T-helper 22 cell (primary cell): Measurements from ENCODE around the gene MED16.
"Not testable (repeated sequence)": the region's sequence is repeated elsewhere in the genome, so short reads cannot be mapped to it uniquely, and the experiment has no call there.

Experiments
- DNase-seq: peaks from one replicate; pipeline ENCODE4 v3.0.0-alpha.2; 2020; ENCODE audit warnings: low read depth

Gene MED16

DNA sequence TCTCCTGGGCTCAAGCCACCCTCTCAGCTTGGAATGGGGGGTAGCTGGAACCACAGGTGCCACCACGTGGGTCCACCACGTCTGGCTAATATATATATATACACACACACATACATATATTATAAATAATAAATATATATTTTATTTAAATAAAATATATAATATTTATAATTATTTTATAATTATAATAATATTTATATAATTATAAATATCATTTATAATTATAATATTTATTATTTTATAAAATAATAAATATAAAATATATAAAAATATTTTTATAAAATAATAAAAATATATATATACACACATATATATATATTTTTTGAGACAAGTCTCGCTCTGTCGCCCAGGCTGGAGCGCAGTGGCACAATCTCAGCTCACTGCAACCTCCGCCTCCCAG lies 38.4 kb downstream of the MED16 start:
- no peak for DNase-seq

DNA sequence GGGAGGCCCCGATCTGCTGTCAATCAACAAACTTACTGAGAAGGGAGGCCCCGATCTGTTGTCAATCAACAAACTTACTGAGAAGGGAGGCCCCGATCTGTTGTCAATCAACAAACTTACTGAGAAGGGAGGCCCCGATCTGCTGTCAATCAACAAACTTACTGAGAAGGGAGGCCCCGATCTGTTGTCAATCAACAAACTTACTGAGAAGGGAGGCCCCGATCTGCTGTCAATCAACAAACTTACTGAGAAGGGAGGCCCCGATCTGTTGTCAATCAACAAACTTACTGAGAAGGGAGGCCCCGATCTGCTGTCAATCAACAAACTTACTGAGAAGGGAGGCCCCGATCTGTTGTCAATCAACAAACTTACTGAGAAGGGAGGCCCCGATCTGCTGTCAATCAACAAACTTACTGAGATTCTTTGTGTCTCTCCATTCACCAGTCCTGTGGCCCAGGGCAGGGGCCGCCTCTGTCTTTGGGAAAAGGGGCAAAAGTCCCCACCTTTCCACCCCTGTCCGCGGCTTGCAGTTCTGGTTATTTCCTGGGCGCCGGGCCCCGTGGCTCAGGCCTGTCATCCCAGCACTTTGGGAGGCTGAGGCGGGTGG lies 39.3 kb downstream of the MED16 start:
- DNase-seq, result not testable (repeated sequence)

- no peak for DNase-seq
Measured at GRCh38 chr19:853014-853585, 39.9 kb downstream of the MED16 start.

- no peak for DNase-seq
Measured at GRCh38 chr19:852136-853013, 40.6 kb downstream of the MED16 start, which contains the start of gene ELANE. Gene ELANE (plus strand): TSS chr19:852303. CDS start chr19:852329, 26 bp downstream.

DNA sequence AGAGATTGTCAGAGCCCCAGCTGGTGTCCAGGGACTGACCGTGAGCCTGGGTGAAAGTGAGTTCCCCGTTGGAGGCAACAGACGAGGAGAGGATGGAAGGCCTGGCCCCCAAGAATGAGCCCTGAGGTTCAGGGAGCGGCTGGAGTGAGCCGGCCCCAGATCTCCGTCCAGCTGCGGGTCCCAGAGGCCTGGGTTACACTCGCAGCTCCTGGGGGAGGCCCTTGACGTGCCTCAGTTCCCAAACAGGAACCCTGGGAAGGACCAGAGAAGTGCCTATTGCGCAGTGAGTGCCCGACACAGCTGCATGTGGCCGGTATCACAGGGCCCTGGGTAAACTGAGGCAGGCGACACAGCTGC lies 42.0 kb downstream of the MED16 start:
- DNase-seq, result no peak

- no peak for DNase-seq
Measured at GRCh38 chr19:850221-850978, 42.6 kb downstream of the MED16 start.

DNA sequence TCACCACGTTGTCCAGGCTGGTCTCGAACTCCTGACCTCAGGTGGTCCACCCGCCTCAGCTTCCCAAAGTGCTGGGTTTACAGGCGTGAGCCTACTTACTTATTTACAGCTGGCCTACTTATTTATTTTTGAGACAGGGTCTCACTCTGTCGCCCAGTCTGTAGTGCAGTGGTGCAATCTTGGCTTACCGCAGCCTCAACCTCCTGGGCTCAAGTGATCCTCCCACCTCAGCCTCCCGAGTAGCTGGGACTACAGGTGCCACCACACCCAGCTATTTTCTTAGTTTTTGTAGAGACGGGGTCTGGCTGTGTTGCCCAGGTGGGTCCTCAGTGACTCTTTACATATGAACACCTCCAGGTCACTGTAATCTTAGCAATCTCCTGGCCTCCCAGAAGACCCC lies 43.8 kb downstream of the MED16 start:
- DNase-seq, result not testable (repeated sequence)

- DNase-seq, result no peak
Measured at GRCh38 chr19:848386-848921, 44.5 kb downstream of the MED16 start.

DNA sequence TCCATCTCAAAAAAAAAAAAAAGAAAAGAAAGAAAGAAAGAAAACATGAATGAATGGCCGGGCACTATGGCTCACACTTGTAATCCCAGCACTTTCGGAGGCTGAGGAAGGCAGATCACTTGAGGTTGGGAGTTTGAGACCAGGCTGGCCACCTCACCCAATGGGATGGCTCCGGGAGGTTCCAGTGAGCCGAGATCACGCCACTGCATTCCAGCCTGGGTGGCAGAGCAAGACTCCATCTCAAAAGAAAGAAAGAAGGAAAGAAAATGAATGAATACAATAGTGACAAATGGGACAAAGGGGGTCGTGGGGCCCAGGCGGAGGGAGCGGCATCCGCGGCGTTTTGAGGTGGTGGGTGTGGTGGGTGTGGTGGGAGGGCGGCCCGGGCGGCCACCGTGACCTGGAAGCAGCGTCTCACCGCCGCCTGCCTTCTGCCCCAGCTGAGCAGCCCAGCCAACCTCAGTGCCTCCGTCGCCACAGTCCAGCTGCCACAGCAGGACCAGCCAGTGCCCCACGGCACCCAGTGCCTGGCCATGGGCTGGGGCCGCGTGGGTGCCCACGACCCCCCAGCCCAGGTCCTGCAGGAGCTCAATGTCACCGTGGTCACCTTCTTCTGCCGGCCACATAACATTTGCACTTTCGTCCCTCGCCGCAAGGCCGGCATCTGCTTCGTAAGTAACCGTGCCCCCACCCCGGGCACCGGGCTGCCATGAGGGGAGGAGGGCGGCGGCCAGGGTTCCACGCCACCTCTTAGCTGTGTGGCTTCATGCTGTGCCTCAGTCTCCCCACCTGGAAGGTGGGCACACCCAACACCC lies 47.1 kb downstream of the MED16 start:
- DNase-seq, result no peak

DNA sequence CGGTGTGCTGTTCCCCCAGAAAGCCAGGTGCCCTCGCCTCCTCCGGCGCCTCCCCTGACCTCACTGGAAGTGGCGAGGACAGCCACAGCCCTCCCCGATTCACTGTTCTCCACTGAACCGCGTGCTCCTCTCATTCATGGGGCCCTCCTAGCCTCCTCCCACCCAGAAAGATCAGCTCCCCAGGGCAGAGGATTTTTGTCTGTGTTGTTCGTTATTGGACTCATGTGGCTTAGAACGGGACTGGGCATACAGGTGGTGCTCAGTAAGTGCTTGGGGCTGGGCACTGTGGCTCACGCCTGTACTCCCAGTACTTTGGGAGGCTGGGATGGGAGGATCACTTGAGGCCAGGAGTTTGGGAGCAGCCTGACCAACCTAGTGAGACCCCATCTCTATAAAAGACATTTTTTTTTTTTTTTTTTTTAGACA lies 48.4 kb downstream of the MED16 start:
- no peak for DNase-seq

- DNase-seq, result no peak
Measured at GRCh38 chr19:843836-844545, 49.0 kb downstream of the MED16 start.

GRCh38 chr19:843180-843835 lies 49.7 kb downstream of the MED16 start:
- DNase-seq, result no peak

DNA sequence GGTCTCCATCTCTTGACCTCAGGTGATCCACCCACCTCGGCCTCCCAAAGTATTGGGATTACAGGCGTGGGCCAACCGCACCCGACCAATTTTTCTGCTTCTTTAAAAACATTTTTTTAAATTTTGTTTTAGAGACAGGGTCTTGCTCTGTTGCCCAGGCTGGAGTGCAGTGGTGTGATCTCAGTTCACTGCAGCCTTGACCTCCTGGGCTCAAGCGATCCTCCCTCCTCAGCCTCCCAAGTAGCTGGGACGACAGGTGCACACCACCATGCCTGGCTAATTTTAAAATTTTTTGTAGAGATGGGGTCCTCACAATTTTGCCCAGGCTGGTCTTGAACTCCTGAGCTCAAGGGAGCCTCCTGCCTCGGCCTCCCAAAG lies 50.2 kb downstream of the MED16 start:
- not testable (repeated sequence) for DNase-seq

GRCh38 chr19:840519-841206 lies 52.3 kb downstream of the MED16 start, which contains the start of gene PRTN3:
Gene PRTN3 (plus strand): TSS chr19:840999. CDS start chr19:841009, 10 bp downstream.
- DNase-seq, result no peak

DNA sequence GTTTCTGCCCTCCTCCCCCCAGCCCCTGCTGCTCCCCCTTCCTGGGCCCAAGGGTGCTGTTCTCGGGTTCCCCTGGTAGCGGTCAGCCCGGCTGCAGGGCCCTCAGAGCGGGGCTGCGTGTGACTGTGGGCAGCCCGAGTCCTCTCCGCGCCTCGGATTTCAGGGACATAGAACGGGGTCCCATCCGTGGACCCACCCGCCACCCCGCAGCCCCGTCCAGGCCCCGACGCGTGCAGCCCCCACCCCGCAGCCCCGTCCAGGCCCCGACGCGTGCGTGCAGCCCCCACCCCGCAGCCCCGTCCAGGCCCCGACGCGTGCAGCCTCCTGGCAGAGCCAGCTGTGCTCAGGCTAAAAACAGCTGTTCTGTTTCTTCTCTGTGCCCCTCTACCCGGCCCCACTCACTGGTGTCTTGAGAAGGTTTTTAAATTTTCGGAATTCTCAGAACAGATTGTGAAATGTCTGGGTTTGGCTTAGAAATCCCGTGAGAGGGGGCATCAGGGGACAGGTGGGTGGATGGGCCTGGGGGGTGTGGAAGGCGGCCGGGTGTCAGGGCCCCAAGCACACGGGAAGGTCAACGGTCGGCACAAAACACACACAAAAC lies 57.7 kb downstream of the MED16 start:
- DNase-seq, result no peak

DNA sequence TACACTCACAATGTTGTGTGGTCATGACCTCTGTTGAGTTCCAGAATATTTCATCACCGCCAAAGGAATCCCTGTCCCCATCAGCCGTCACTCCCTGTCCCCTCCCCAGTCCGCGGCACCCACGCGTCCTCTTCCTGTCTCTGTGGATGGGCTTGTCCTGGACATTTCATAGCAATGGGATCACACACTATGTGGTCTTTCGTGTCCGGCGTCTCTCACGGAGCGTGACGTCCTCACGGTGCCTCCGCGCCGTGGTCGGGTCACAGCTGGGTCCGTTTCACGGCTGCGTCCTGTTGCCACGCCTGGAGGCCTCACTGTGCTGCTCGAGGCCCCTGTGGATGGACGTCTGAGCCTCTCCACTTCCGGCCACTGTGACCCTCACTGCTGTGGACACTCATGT lies 58.8 kb downstream of the MED16 start:
- DNase-seq, result no peak

GRCh38 chr19:831407-832369 lies 61.3 kb downstream of the MED16 start:
- no peak for DNase-seq
